GM12891 (cell line): Measurements from ENCODE around the gene GMPPB. TPM values are rescaled to one million over a fixed set of nuclear protein-coding genes. Genes with fewer than 3 reads are reported as not detected.
A peak's percentile ranks its signal among the peaks of the same experiment; 100 is the strongest.

Source experiments
- DNase-seq: peaks from one replicate; pipeline ENCODE4 v3.0.0; 2011; ENCODE audit warnings: low spot score; ENCODE audit not compliant: insufficient read length
- FAIRE-seq: peaks from 2 replicates; lab custom pipeline; 2011; peaks lifted over from hg19 to GRCh38; lab: Jason Lieb, UNC
- PAX5 ChIP-seq: IDR thresholded peaks from 2 replicates; pipeline ENCODE4 v1.6.1; 2011; ENCODE audit warnings: low read length, moderate library complexity, mild to moderate bottlenecking; ENCODE audit not compliant: insufficient read depth, severe bottlenecking
- POLR2A ChIP-seq: IDR thresholded peaks from 2 replicates; pipeline ENCODE4 v1.6.1; 2011; ENCODE audit warnings: low read depth, low read length, control low read depth
- POLR2AphosphoS5 ChIP-seq: IDR thresholded peaks from 2 replicates; pipeline ENCODE4 v1.6.1; 2011; ENCODE audit warnings: low read depth, low read length, control low read depth
- POU2F2 ChIP-seq: IDR thresholded peaks from 2 replicates; pipeline ENCODE4 v1.6.1; 2011; ENCODE audit warnings: low read depth, mild to moderate bottlenecking, control low read depth, low read length, moderate library complexity
- SPI1 ChIP-seq: IDR thresholded peaks from 2 replicates; pipeline ENCODE4 v1.6.1; 2011; ENCODE audit warnings: low read depth, low read length, control low read depth
- TAF1 ChIP-seq: IDR thresholded peaks from 2 replicates; pipeline ENCODE4 v1.6.1; 2011; ENCODE audit warnings: low read depth, low read length, control low read depth
- polyA plus RNA-seq: library from polyadenylated mRNA; unstranded; fragments of >200 nt; gene quantifications from one replicate; pipeline ENCODE4 v1.2.1, GENCODE V29; 2012; ENCODE audit warnings: low read depth, missing spikeins, inconsistent platforms; ENCODE audit not compliant: missing spikeins

The GMPPB gene
- 18.9 TPM for polyA plus RNA-seq

GRCh38 chr3:49723628-49724551 lies at the start of gene GMPPB:
Gene GMPPB, minus strand, starts transcription at chr3:49723951. Its CDS starts 225 bp downstream, at chr3:49723726.
- DNase-seq: peak; percentile 97
- TF ChIP-seq POLR2AphosphoS5 (peak; percentile 18; the same call in 1 of the 2 replicates), POU2F2 (no peak), PAX5 (peak; percentile 47), POLR2A (peak; percentile 61), SPI1 (peak; percentile 61), TAF1 (no peak; the same call in 1 of the 2 replicates)
- peak; percentile 99 for FAIRE-seq

GRCh38 chr3:49772703-49773102 lies 49.0 kb upstream of the GMPPB start:
- FAIRE-seq (no peak), DNase-seq (no peak)
- TF ChIP-seq PAX5: no peak
- no peak for TF ChIP-seq POLR2A
- no peak for TF ChIP-seq POLR2AphosphoS5
- no peak for TF ChIP-seq POU2F2
- no peak for TF ChIP-seq SPI1
- TF ChIP-seq TAF1: no peak

DNA sequence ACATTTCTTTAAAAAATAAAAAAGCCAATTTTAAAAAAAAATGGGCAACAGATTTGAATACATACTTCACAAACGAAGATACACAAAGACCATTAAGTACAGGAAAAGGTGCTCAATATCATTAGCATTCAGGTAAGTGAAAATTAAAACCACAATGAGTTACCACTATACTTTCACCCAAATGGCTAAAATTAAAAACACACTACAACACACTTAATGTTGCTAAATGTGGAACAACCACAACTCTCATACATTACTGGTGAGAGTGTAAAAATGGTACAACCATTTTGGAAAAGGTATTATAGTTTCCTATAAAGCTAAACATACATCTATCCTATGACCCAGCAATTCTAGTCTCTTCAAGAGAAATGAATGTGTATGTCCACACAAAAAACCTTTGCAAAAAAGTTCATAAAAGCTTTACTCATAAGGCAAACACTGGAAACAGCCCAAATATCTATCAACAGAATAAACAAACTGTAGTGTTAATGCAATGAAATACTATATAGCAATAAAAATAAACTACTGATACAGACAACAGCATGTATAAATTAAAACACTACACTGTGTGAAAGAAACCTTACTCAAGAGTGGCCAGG lies 47.7 kb upstream of the GMPPB start:
- FAIRE-seq: peak; percentile 56
- TF ChIP-seq POU2F2 (no peak), PAX5 (no peak), POLR2AphosphoS5 (no peak), SPI1 (no peak), POLR2A (no peak), TAF1 (no peak)
- DNase-seq: no peak

DNA sequence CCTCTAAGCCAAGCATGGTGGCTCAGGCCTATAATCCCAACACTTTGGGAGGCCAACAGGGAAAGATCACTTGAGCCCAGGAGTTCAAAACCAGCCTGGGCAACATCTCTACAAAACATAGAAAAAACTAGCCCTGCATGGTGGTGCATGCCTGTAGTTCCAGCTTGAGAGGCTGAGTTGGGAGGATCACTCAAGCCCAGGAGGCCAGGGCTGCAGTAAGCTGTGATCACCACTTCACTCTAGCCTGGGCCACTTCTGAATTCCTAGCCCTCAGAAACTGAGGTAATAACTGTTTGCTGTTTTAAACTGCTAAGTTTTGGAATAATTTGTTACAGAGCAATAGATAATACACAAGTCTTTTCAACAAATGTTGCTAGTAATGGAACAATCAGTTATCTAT lies 46.2 kb upstream of the GMPPB start:
- FAIRE-seq (no peak), DNase-seq (no peak)
- TF ChIP-seq TAF1: no peak
- no peak for TF ChIP-seq PAX5
- no peak for TF ChIP-seq POLR2A
- TF ChIP-seq POLR2AphosphoS5: no peak
- no peak for TF ChIP-seq SPI1
- TF ChIP-seq POU2F2: no peak

- FAIRE-seq (no peak), DNase-seq (no peak)
- TF ChIP-seq POU2F2: no peak
- TF ChIP-seq SPI1: no peak
- no peak for TF ChIP-seq POLR2A
These were observed 45.6 kb upstream of the GMPPB start for GRCh38 chr3:49769286-49769915.

GRCh38 chr3:49763981-49764380 lies 40.2 kb upstream of the GMPPB start:
- no peak for TF ChIP-seq POLR2AphosphoS5
- DNase-seq: no peak
- no peak for FAIRE-seq

DNA sequence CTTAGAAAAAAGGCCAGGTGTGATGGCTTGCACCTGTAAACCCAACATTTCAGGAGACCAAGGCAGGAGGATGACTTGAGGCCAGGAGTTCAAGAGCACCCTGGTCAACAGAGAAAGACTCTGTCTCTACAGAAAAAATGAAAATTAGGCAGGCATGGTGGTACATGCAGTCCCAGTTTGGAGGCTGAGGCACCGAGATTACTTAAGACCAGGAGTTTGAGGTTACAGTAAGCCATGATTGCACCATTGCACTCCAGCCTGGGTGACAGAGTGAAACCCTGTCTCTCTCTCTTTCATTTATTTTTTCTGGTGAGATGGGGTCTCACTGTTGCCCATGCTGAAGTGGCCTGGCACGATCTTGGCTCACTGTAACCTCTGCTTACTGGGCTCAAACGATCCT lies 37.9 kb upstream of the GMPPB start:
- DNase-seq (no peak), FAIRE-seq (no peak)
- TF ChIP-seq PAX5: no peak
- no peak for TF ChIP-seq POLR2AphosphoS5
- no peak for TF ChIP-seq POU2F2
- no peak for TF ChIP-seq SPI1
- TF ChIP-seq POLR2A: no peak
- no peak for TF ChIP-seq TAF1

DNA sequence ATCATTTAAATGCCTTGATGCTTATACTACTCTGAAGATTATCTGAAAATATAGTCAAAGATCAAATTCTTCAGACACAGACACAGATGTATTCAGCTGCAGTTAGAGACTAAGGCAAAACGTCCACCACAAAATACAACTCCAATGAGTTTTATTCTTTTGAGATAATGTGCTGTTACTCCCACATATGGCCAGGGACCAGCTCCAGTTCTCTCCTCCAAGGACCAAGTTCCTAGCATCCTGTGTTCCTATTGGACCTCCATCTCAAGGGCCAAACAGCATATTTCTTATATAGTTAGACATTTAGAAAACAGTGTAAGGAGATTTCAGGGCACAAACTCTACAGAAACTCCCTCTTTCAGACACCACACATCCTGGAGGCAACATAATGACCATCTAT lies 35.5 kb upstream of the GMPPB start:
- DNase-seq (no peak), FAIRE-seq (no peak)
- TF ChIP-seq TAF1: no peak
- TF ChIP-seq POU2F2: no peak
- no peak for TF ChIP-seq POLR2AphosphoS5
- TF ChIP-seq PAX5: no peak
- TF ChIP-seq POLR2A: no peak
- TF ChIP-seq SPI1: no peak

DNA sequence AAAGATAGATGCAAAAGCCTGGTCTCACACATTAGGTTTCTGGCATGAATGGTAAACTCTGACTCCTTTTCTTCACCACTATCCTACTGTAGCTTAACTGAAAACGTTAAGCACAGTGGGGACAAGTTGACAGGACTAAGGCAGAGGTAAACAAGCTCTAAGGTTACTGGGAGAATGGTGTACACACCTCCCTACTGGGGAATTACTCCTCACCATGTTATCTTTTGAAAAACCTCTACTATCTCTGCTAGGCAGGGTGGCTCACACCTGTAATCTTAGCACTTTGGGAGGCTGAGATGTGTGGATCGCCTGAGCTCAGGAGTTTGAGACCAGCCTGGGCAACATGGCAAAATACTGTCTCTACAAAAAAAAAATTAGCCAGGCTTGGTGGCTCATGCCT lies 33.4 kb upstream of the GMPPB start:
- FAIRE-seq (no peak), DNase-seq (no peak)
- no peak for TF ChIP-seq POLR2AphosphoS5
- TF ChIP-seq TAF1: no peak
- TF ChIP-seq PAX5: no peak
- TF ChIP-seq POU2F2: no peak
- no peak for TF ChIP-seq SPI1
- TF ChIP-seq POLR2A: no peak

GRCh38 chr3:49756036-49756435 lies 32.3 kb upstream of the GMPPB start:
- no peak for FAIRE-seq
- no peak for TF ChIP-seq PAX5
- DNase-seq: no peak
